Fibroblast of peridontal ligament (primary cell): ENCODE results near the gene PCDH18.
"Not testable (repeated sequence)": the region's sequence is repeated elsewhere in the genome, so short reads cannot be mapped to it uniquely, and the experiment has no call there.

Experiments used
- DNase-seq: peaks from one replicate; pipeline ENCODE4 v3.0.0-alpha.2; 2010; ENCODE audit errors: extremely low read depth

The PCDH18 gene

GRCh38 chr4:137531986-137532868, at the start of gene PCDH18:
Gene PCDH18 (minus strand): TSS chr4:137532494. CDS start chr4:137532088, 406 bp downstream.
- DNase-seq, result peak; percentile 100

- peak; percentile 25 for DNase-seq
These were observed 44.2 kb upstream of the PCDH18 start for GRCh38 chr4:137576446-137576845.

GRCh38 chr4:137572647-137573046, 40.4 kb upstream of the PCDH18 start:
- no peak for DNase-seq

- no peak for DNase-seq
These were observed 39.9 kb upstream of the PCDH18 start for GRCh38 chr4:137572163-137572562.

GRCh38 chr4:137559801-137560200, 27.5 kb upstream of the PCDH18 start:
- peak; percentile 33 for DNase-seq

GRCh38 chr4:137558951-137559350, 26.7 kb upstream of the PCDH18 start:
- peak; percentile 82 for DNase-seq

GRCh38 chr4:137545461-137545861, 13.2 kb upstream of the PCDH18 start:
- DNase-seq, result peak; percentile 90

- DNase-seq, result no peak
These were observed 11.4 kb upstream of the PCDH18 start for GRCh38 chr4:137543648-137544047.

- no peak for DNase-seq
These were observed 10.9 kb upstream of the PCDH18 start for GRCh38 chr4:137543198-137543597.

GRCh38 chr4:137541876-137542646, 9.8 kb upstream of the PCDH18 start:
- DNase-seq, result peak; percentile 64

- no peak for DNase-seq
These were observed 8.9 kb upstream of the PCDH18 start for GRCh38 chr4:137541181-137541580.

- no peak for DNase-seq
These were observed 8.1 kb upstream of the PCDH18 start for GRCh38 chr4:137540356-137540755.

- no peak for DNase-seq
These were observed 6.2 kb upstream of the PCDH18 start for GRCh38 chr4:137538526-137538925.

- not testable (repeated sequence) for DNase-seq
These were observed 5.5 kb upstream of the PCDH18 start for GRCh38 chr4:137537807-137538206.

- DNase-seq, result no peak
These were observed 4.7 kb upstream of the PCDH18 start for GRCh38 chr4:137536789-137537561.

- DNase-seq, result no peak
These were observed 3.4 kb upstream of the PCDH18 start for GRCh38 chr4:137535718-137536117.

- peak; percentile 70 for DNase-seq
These were observed 2.2 kb upstream of the PCDH18 start for GRCh38 chr4:137534516-137534915.

- DNase-seq, result no peak
These were observed 1.6 kb upstream of the PCDH18 start for GRCh38 chr4:137533855-137534254.

GRCh38 chr4:137532869-137533236, 559 bp upstream of the PCDH18 start:
- DNase-seq, result peak; percentile 66

- peak; percentile 89 for DNase-seq
These were observed 917 bp downstream of the PCDH18 start for GRCh38 chr4:137531168-137531985.

GRCh38 chr4:137530176-137530575, 2.1 kb downstream of the PCDH18 start:
- DNase-seq, result peak; percentile 84
